K562 (cell line): ENCODE results near the gene PTPRE. TPM values are rescaled to one million over a fixed set of nuclear protein-coding genes. Genes with fewer than 3 reads are reported as not detected.

Experiments used
- ATAC-seq: fragments of 200-7000 bp; cut with Tn5 transposase; 3 replicates; pipeline ENCODE4 v1.9.1; 2020; ENCODE audit warnings: moderate library complexity
- BruUV-seq: library from RNA; stranded (reverse); fragments of 400-500 nt; replicated peaks from 2 replicates; lab custom pipeline; 2021; lab: Mats Ljungman, UMichigan
- CTCF ChIA-PET: fragments of 300-600 bp; formaldehyde crosslinking; extraction: SDS; loops from one replicate; lab custom pipeline; 2021; ENCODE audit warnings: low intra/inter-chr PET ratio; lab: Yijun Ruan, JAX
- POLR2A ChIA-PET: fragments of 300-600, 350-650 bp; sonication (Branson Sonifier 250); formaldehyde crosslinking; extraction: SDS; loops from one replicate; lab custom pipeline; 2021; ENCODE audit warnings: antibody characterized with exemption, inconsistent platforms; lab: Yijun Ruan, JAX
- DNase-seq, 4 experiments: peaks; one replicate each; pipeline versions ENCODE4 v3.0.0 to v3.0.0-alpha.2; 2011 to 2018; ENCODE audit warnings: low spot score in 3 of 4, mixed read lengths in 3 of 4; ENCODE audit errors: extremely low read depth in 1 of 4
- FAIRE-seq: peaks from 2 replicates; lab custom pipeline; 2011; peaks lifted over from hg19 to GRCh38; lab: Jason Lieb, UNC
- H2AFZ ChIP-seq: 2 replicates; pipeline ENCODE4 v1.6.0; 2011; ENCODE audit warnings: low read depth, low read length, control low read depth, inconsistent platforms
- H3K27ac ChIP-seq: fragments of 200-600 bp; 3 replicates; pipeline ENCODE4 v1.8.0; 2011; ENCODE audit warnings: low read depth, mild to moderate bottlenecking, control low read depth, inconsistent platforms, low read length, moderate library complexity, mixed read lengths; ENCODE audit errors: extremely low read depth
- H3K27me3 ChIP-seq, 2 experiments: fragments of 300-600 bp in 1 of 2; 2 replicates in 1 of 2; 3 replicates in 1 of 2; pipeline versions ENCODE4 v1.6.0 to v1.8.0; 2011; ENCODE audit warnings: inconsistent platforms in 2 of 2, low read length in 2 of 2, mild to moderate bottlenecking in 1 of 2, mixed read lengths in 1 of 2, moderate library complexity in 1 of 2; ENCODE audit not compliant: control insufficient read depth in 2 of 2, insufficient read depth in 2 of 2
- H3K36me3 ChIP-seq: fragments of 300-600 bp; 3 replicates; pipeline ENCODE4 v1.8.0; 2011; ENCODE audit warnings: mild to moderate bottlenecking, low read length, inconsistent platforms; ENCODE audit not compliant: control insufficient read depth, insufficient read depth
- H3K4me1 ChIP-seq, 2 experiments: fragments of 200-600 bp in 1 of 2; replicated peaks in 1 of 2; 2 replicates in 1 of 2; 3 replicates in 1 of 2; pipeline versions ENCODE4 v1.5.1 to v1.8.0; 2011; ENCODE audit warnings: inconsistent platforms in 2 of 2, low read length in 2 of 2, mild to moderate bottlenecking in 1 of 2, mixed read lengths in 1 of 2, moderate library complexity in 1 of 2; ENCODE audit not compliant: control insufficient read depth in 2 of 2, insufficient read depth in 2 of 2
- H3K4me2 ChIP-seq: 2 replicates; pipeline ENCODE4 v1.6.1; 2011; ENCODE audit warnings: low read length, control low read depth, inconsistent platforms, mixed read lengths; ENCODE audit not compliant: insufficient read depth
- H3K4me3 ChIP-seq: fragments of 200-600 bp; sonication (generic), shearing (Covaris generic); 2 replicates; pipeline ENCODE4 v1.5.1; 2016; ENCODE audit warnings: control low read depth, inconsistent platforms
- H3K79me2 ChIP-seq: fragments of 200-600 bp; 3 replicates; pipeline ENCODE4 v1.8.0; 2011; ENCODE audit warnings: low read length, inconsistent platforms; ENCODE audit not compliant: control insufficient read depth, insufficient read depth
- H3K9ac ChIP-seq, 2 experiments: 2 replicates each; pipeline versions ENCODE4 v1.6.0 to v1.6.1; 2011; ENCODE audit warnings: low read depth in 2 of 2, low read length in 2 of 2, control low read depth in 1 of 2, inconsistent platforms in 1 of 2, mild to moderate bottlenecking in 1 of 2, mixed read lengths in 1 of 2; ENCODE audit not compliant: insufficient read depth in 1 of 2
- H3K9me1 ChIP-seq: one replicate; pipeline ENCODE4 v1.6.0; 2011; ENCODE audit warnings: inconsistent platforms, mild to moderate bottlenecking, low read length, moderate library complexity; ENCODE audit not compliant: control insufficient read depth, insufficient read depth
- H3K9me3 ChIP-seq: replicated peaks from 2 replicates; pipeline ENCODE4 v1.5.1; 2011; ENCODE audit warnings: low read depth, low read length, inconsistent platforms; ENCODE audit not compliant: control insufficient read depth, insufficient read depth
- H4K20me1 ChIP-seq: replicated peaks from 2 replicates; pipeline ENCODE4 v1.6.1; 2011; ENCODE audit warnings: low read length, inconsistent platforms, mixed read lengths; ENCODE audit not compliant: control insufficient read depth, insufficient read depth
- CBX8 ChIP-seq: fragments of 200-600 bp; sonication (generic); IDR thresholded peaks from 2 replicates; pipeline ENCODE4 v1.6.1; 2012; ENCODE audit warnings: borderline replicate concordance, mixed run types, low read depth, mild to moderate bottlenecking, moderate library complexity, mixed read lengths, low read length, control low read depth, inconsistent platforms; ENCODE audit not compliant: poor library complexity, severe bottlenecking; ENCODE audit errors: extremely low read depth
- NFIC ChIP-seq: fragments of 450-650 bp; IDR thresholded peaks from 2 replicates; pipeline ENCODE4 v1.6.1; 2017; ENCODE audit warnings: mild to moderate bottlenecking, inconsistent platforms
- NUFIP1 ChIP-seq: fragments of 450-650 bp; IDR thresholded peaks from 2 replicates; pipeline ENCODE4 v1.6.1; 2018; ENCODE audit not compliant: partially characterized antibody
- RBM39 ChIP-seq: fragments of 200-400 bp; formaldehyde crosslinking; optimal IDR thresholded peaks from 2 replicates; pipeline ENCODE3; 2018; ENCODE audit warnings: low read depth, low read length
- RCOR1 ChIP-seq, 2 experiments: IDR thresholded peaks; 2 replicates each; pipeline ENCODE4 v1.6.1; 2012; ENCODE audit warnings: low read depth in 2 of 2, low read length in 2 of 2, borderline replicate concordance in 1 of 2, improper control_type of control experiment in 1 of 2
- SMARCA5 ChIP-seq: fragments of 450-650 bp; IDR thresholded peaks from 2 replicates; pipeline ENCODE4 v1.6.1; 2016
- SOX6 ChIP-seq: fragments of 450-650 bp; IDR thresholded peaks from 2 replicates; pipeline ENCODE4 v1.6.1; 2014; ENCODE audit warnings: mild to moderate bottlenecking
- ZNF644 ChIP-seq: fragments of 200-800 bp; sonication (Bioruptor generic); IDR thresholded peaks from 2 replicates; pipeline ENCODE4 v1.6.1; 2016; ENCODE audit warnings: low read depth, missing genetic modification characterization, missing compliant biosample characterization
- WGBS: fragments of 100-300 bp; shearing (Covaris generic); methylation state at CpG from one replicate; pipeline ENCODE4 v1.1.6; 2016; ENCODE audit warnings: low coverage, mixed read lengths; ENCODE audit not compliant: insufficient coverage; ENCODE audit errors: missing lambda C conversion rate; 5-methylcytosine and 5-hydroxymethylcytosine counted together
- in situ Hi-C: fragments of 300-500 bp; cut with MboI; formaldehyde crosslinking; loops from 4 replicates; pipeline ENCODE4 v1.15.0; 2018; ENCODE audit warnings: inconsistent platforms, mixed read lengths
- intact Hi-C: fragments of 100-400 bp; cut with micrococcal nuclease; formaldehyde crosslinking; loops from 2 replicates; pipeline ENCODE4 v1.14.2; 2022
- polyA plus RNA-seq, 8 experiments: library from polyadenylated mRNA; depleted of rRNA in 4 of 8; stranded (reverse) in 5 of 8; unstranded in 3 of 8; fragments of >200 nt; fragmentation: Nextera tagmentation in 2 of 8; fragmentation: Illumina TruSeq in 1 of 8; extraction: Ambion mirVana in 2 of 8; extraction: Trizol in 1 of 8; gene quantifications; 2 replicates each; pipeline versions ENCODE4 v1.2.1 to v1.2.3, GENCODE V29; 2011 to 2014; ENCODE audit warnings: inconsistent platforms in 1 of 8, missing spikeins in 1 of 8
- total RNA-seq, 7 experiments: library from RNA; depleted of rRNA in 6 of 7; stranded (reverse); fragments of >200 nt in 6 of 7; fragmentation: Illumina TruSeq in 2 of 7; extraction: Trizol in 2 of 7; gene quantifications; 2 replicates each; pipeline versions ENCODE4 v1.2.1 to v1.2.3, GENCODE V29; 2011 to 2021; ENCODE audit warnings: low replicate concordance in 1 of 7
- TF ChIP-seq, protein P1 (sequence below): fragments of 250-450 bp; sonication (Bioruptor Pico); IDR thresholded peaks from 2 replicates; pipeline ENCODE4 v1.5.1; 2021; ENCODE audit warnings: mild to moderate bottlenecking
- TF ChIP-seq, protein P2 (sequence below): fragments of 450-650 bp; formaldehyde crosslinking; IDR thresholded peaks from 2 replicates; pipeline ENCODE4 v1.4.0; 2022; ENCODE audit warnings: missing genetic modification characterization
- TF ChIP-seq, protein P3 (sequence below): sonication (generic); formaldehyde crosslinking; IDR thresholded peaks from 2 replicates; pipeline ENCODE4 v1.8.0; 2022; ENCODE audit warnings: mild to moderate bottlenecking, missing genetic modification reagents
- TF ChIP-seq, protein P4 (sequence below): sonication (generic); formaldehyde crosslinking; IDR thresholded peaks from 2 replicates; pipeline ENCODE4 v1.8.0; 2022; ENCODE audit warnings: mild to moderate bottlenecking, missing genetic modification reagents, borderline replicate concordance
- TF ChIP-seq, protein P5 (sequence below): fragments of 250-450 bp; sonication (Bioruptor Pico); IDR thresholded peaks from 2 replicates; pipeline ENCODE4 v1.5.0; 2021

PTPRE gene
- total and polyA plus RNA-seq, 9 of the 15 experiments (the other 6 are each of a cell fraction or from before 2014, with no cell fraction given), result 0.01 to 0.13 (median 0.04) TPM; not detected in 4

DNA sequence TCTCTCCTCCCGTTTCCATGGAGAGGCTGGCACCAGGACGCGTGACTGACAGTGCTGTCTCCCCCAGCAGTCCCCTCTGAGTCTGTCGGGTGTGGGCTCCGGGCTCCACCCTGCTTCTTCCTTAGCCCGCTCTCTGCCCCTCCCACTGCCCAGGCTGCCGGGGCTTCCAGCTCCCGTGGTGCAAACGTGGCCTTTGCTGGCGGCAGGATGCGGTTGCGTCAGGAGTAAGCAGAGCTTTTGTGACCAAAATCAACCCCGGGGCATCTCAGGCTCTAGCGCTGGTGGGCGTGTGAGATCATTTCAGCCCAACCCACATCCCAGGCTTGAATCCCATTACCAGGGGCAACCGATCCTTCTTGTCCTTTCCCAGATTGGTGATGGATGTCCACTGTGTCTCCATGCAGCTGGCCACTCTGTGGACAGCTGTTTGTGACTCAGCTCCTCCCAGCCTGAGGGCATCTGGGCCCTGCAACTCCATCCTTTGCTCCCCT, 28.2 kb downstream of the PTPRE start:
- in situ Hi-C loops, result no loop called here
- FAIRE-seq, result no peak
- no peak for TF ChIP-seq CBX8
- TF ChIP-seq NUFIP1, result no peak
- TF ChIP-seq, protein P1, sequence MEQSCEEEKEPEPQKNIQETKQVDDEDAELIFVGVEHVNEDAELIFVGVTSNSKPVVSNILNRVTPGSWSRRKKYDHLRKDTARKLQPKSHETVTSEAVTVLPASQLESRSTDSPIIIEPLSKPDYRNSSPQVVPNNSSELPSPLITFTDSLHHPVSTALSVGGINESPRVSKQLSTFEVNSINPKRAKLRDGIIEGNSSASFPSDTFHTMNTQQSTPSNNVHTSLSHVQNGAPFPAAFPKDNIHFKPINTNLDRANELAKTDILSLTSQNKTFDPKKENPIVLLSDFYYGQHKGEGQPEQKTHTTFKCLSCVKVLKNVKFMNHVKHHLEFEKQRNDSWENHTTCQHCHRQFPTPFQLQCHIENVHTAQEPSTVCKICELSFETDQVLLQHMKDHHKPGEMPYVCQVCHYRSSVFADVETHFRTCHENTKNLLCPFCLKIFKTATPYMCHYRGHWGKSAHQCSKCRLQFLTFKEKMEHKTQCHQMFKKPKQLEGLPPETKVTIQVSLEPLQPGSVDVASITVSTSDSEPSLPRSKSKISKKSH, result no peak
- TF ChIP-seq RBM39, result no peak
- TF ChIP-seq, protein P2, sequence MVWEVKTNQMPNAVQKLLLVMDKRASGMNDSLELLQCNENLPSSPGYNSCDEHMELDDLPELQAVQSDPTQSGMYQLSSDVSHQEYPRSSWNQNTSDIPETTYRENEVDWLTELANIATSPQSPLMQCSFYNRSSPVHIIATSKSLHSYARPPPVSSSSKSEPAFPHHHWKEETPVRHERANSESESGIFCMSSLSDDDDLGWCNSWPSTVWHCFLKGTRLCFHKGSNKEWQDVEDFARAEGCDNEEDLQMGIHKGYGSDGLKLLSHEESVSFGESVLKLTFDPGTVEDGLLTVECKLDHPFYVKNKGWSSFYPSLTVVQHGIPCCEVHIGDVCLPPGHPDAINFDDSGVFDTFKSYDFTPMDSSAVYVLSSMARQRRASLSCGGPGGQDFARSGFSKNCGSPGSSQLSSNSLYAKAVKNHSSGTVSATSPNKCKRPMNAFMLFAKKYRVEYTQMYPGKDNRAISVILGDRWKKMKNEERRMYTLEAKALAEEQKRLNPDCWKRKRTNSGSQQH, result no peak
- TF ChIP-seq, protein P3, sequence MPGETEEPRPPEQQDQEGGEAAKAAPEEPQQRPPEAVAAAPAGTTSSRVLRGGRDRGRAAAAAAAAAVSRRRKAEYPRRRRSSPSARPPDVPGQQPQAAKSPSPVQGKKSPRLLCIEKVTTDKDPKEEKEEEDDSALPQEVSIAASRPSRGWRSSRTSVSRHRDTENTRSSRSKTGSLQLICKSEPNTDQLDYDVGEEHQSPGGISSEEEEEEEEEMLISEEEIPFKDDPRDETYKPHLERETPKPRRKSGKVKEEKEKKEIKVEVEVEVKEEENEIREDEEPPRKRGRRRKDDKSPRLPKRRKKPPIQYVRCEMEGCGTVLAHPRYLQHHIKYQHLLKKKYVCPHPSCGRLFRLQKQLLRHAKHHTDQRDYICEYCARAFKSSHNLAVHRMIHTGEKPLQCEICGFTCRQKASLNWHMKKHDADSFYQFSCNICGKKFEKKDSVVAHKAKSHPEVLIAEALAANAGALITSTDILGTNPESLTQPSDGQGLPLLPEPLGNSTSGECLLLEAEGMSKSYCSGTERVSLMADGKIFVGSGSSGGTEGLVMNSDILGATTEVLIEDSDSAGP, result no peak
- no peak for TF ChIP-seq RCOR1 (IDR thresholded peaks at IDR 0.05; ENCODE audit: borderline replicate concordance in 1 of 2, low read depth in 2 of 2, low read length in 2 of 2)
- TF ChIP-seq, protein P4, sequence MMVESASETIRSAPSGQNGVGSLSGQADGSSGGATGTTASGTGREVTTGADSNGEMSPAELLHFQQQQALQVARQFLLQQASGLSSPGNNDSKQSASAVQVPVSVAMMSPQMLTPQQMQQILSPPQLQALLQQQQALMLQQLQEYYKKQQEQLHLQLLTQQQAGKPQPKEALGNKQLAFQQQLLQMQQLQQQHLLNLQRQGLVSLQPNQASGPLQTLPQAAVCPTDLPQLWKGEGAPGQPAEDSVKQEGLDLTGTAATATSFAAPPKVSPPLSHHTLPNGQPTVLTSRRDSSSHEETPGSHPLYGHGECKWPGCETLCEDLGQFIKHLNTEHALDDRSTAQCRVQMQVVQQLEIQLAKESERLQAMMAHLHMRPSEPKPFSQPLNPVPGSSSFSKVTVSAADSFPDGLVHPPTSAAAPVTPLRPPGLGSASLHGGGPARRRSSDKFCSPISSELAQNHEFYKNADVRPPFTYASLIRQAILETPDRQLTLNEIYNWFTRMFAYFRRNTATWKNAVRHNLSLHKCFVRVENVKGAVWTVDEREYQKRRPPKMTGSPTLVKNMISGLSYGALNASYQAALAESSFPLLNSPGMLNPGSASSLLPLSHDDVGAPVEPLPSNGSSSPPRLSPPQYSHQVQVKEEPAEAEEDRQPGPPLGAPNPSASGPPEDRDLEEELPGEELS (CRISPR knock-in tag), result no peak
- TF ChIP-seq NFIC, result no peak
- TF ChIP-seq, protein P5, sequence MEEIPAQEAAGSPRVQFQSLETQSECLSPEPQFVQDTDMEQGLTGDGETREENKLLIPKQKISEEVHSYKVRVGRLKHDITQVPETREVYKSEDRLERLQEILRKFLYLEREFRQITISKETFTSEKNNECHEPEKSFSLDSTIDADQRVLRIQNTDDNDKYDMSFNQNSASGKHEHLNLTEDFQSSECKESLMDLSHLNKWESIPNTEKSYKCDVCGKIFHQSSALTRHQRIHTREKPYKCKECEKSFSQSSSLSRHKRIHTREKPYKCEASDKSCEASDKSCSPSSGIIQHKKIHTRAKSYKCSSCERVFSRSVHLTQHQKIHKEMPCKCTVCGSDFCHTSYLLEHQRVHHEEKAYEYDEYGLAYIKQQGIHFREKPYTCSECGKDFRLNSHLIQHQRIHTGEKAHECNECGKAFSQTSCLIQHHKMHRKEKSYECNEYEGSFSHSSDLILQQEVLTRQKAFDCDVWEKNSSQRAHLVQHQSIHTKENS, result no peak
- TF ChIP-seq SOX6, result no peak
- no peak for TF ChIP-seq ZNF644 (tag)
- TF ChIP-seq SMARCA5, result no peak

More for the DNA sequence above, 28.2 kb downstream of the PTPRE start:
- CTCF ChIA-PET, result no interaction called here
- Histone ChIP-seq H3K36me3 (no peaks in the 10 kb centered on the region), H3K4me1 (no peaks in the 10 kb centered on the region), H3K27ac (no peak overlapping the region), H3K9me1 (no peaks in the 10 kb centered on the region), H4K20me1 (no peaks in the 10 kb centered on the region), H3K9ac (no peak overlapping the region), H3K27me3 (peaks cover 0 to 17% of the 10 kb centered on the region in 2 experiments; a peak in 2 of 5 replicates), H3K9me3 (no peaks in the 10 kb centered on the region), H3K4me3 (no peak overlapping the region), H3K79me2 (no peaks in the 10 kb centered on the region), H2AFZ (no peak overlapping the region), H3K4me2 (no peak overlapping the region)
- ATAC-seq, result no peak
- BruUV-seq, result no TSS peak
- no peak for DNase-seq
- 0% methylated on average over 12 of the region's 16 CpGs for WGBS
- intact Hi-C loops, result no loop called here
- POLR2A ChIA-PET, result interaction anchor here (0.6 kb wide), 3 partner anchors 38 to 168 kb away, joined by 3 to 4 read pairs (median 3); no protein-coding TSS in a partner anchor
